GM18507 (cell line): Measurements from ENCODE around the gene DCC.

Experiments used
- DNase-seq: peaks from one replicate; pipeline ENCODE4 v3.0.0; 2011; ENCODE audit warnings: low read depth; ENCODE audit not compliant: insufficient read length; ENCODE audit errors: extremely low spot score
- FAIRE-seq: peaks from 2 replicates; lab custom pipeline; 2011; peaks lifted over from hg19 to GRCh38; lab: Jason Lieb, UNC

The DCC gene

GRCh38 chr18:52484977-52485376, 145.0 kb downstream of the DCC start:
- DNase-seq = no peak
- no peak for FAIRE-seq

- no peak for FAIRE-seq
- DNase-seq = no peak
Measured at GRCh38 chr18:52486052-52486451, 146.1 kb downstream of the DCC start.

GRCh38 chr18:52489396-52490306, 149.7 kb downstream of the DCC start:
- no peak for FAIRE-seq
- DNase-seq = no peak

- no peak for FAIRE-seq
Measured at GRCh38 chr18:52496426-52496825, 156.4 kb downstream of the DCC start.

GRCh38 chr18:52499016-52499415, 159.0 kb downstream of the DCC start:
- DNase-seq = no peak
- no peak for FAIRE-seq

More at GRCh38 chr18:52496426-52496825, 156.4 kb downstream of the DCC start:
- DNase-seq = no peak

- FAIRE-seq (no peak), DNase-seq (no peak)
Measured at GRCh38 chr18:52499644-52500043, 159.6 kb downstream of the DCC start.

- no peak for FAIRE-seq
- DNase-seq = no peak
Measured at GRCh38 chr18:52504589-52504988, 164.6 kb downstream of the DCC start.

GRCh38 chr18:52510139-52510538, 170.1 kb downstream of the DCC start:
- no peak for DNase-seq
- FAIRE-seq = no peak

GRCh38 chr18:52518086-52518485, 178.1 kb downstream of the DCC start:
- FAIRE-seq (no peak), DNase-seq (no peak)

- DNase-seq (no peak), FAIRE-seq (no peak)
Measured at GRCh38 chr18:52519021-52519420, 179.0 kb downstream of the DCC start.

- no peak for DNase-seq
- FAIRE-seq = no peak
Measured at GRCh38 chr18:52523566-52523965, 183.6 kb downstream of the DCC start.

- DNase-seq (no peak), FAIRE-seq (no peak)
Measured at GRCh38 chr18:52531836-52532235, 191.8 kb downstream of the DCC start.

GRCh38 chr18:52536039-52536438, 196.0 kb downstream of the DCC start:
- FAIRE-seq = no peak
- no peak for DNase-seq

GRCh38 chr18:52537261-52537660, 197.3 kb downstream of the DCC start:
- DNase-seq (no peak), FAIRE-seq (no peak)

- no peak for FAIRE-seq
- DNase-seq = no peak
Measured at GRCh38 chr18:52541056-52541455, 201.1 kb downstream of the DCC start.

GRCh38 chr18:52544086-52544485, 204.1 kb downstream of the DCC start:
- DNase-seq (no peak), FAIRE-seq (no peak)

GRCh38 chr18:52546686-52547346, 206.8 kb downstream of the DCC start:
- DNase-seq = no peak
- no peak for FAIRE-seq

GRCh38 chr18:52553441-52553840, 213.4 kb downstream of the DCC start:
- no peak for FAIRE-seq

GRCh38 chr18:52554180-52554579, 214.2 kb downstream of the DCC start:
- DNase-seq = no peak
- no peak for FAIRE-seq

More at GRCh38 chr18:52553441-52553840, 213.4 kb downstream of the DCC start:
- DNase-seq = no peak

GRCh38 chr18:52567360-52567759, 227.4 kb downstream of the DCC start:
- DNase-seq (no peak), FAIRE-seq (no peak)

- FAIRE-seq (no peak), DNase-seq (no peak)
Measured at GRCh38 chr18:52569492-52569891, 229.5 kb downstream of the DCC start.
